HEK293 (cell line): Measurements from ENCODE around the gene COA8.

Source experiments
- CTCF ChIA-PET: fragments of 350-600 bp; formaldehyde crosslinking; extraction: SDS; loops from one replicate; lab custom pipeline; 2021; ENCODE audit warnings: antibody characterized with exemption; lab: Yijun Ruan, JAX
- POLR2A ChIA-PET: fragments of 300-600 bp; formaldehyde crosslinking; extraction: SDS; loops from one replicate; lab custom pipeline; 2020; ENCODE audit warnings: antibody characterized with exemption, inconsistent platforms; lab: Yijun Ruan, JAX
- H3K27ac ChIP-seq: fragments of 200-500 bp; sonication (Bioruptor generic); 2 replicates; pipeline ENCODE4 v1.5.1; 2014; ENCODE audit warnings: low read depth, low read length, control low read depth, inconsistent platforms; ENCODE audit errors: extremely low read depth
- H3K36me3 ChIP-seq, 2 experiments: fragments of 200-500 bp in 1 of 2; sonication (Bioruptor generic) in 1 of 2; 1 replicate in 1 of 2; 2 replicates in 1 of 2; pipeline ENCODE4 v1.5.1; 2014 to 2017; ENCODE audit warnings: inconsistent platforms in 2 of 2, low read length in 2 of 2; ENCODE audit not compliant: control insufficient read depth in 2 of 2, insufficient read depth in 1 of 2
- H3K4me1 ChIP-seq: fragments of 200-500 bp; sonication (Bioruptor generic); 2 replicates; pipeline ENCODE4 v1.5.1; 2014; ENCODE audit warnings: mild to moderate bottlenecking, low read length, inconsistent platforms; ENCODE audit not compliant: control insufficient read depth, insufficient read depth
- H3K4me3 ChIP-seq: 2 replicates; pipeline ENCODE4 v1.5.1; 2011; ENCODE audit warnings: low read depth, mild to moderate bottlenecking, control low read depth, low read length, moderate library complexity
- H3K9me3 ChIP-seq: fragments of 200-500 bp; sonication (Bioruptor generic); 2 replicates; pipeline ENCODE4 v1.5.1; 2014; ENCODE audit warnings: low read depth, low read length, inconsistent platforms; ENCODE audit not compliant: control insufficient read depth, insufficient read depth
- BCL11B ChIP-seq: fragments of 450-650 bp; formaldehyde crosslinking; IDR thresholded peaks from 2 replicates; pipeline ENCODE4 v1.5.1; 2016; ENCODE audit warnings: low read depth, missing biosample characterization, missing genetic modification characterization
- GLI2 ChIP-seq: fragments of 450-650 bp; formaldehyde crosslinking; IDR thresholded peaks from 2 replicates; pipeline ENCODE4; 2017; ENCODE audit warnings: missing biosample characterization, missing genetic modification characterization, low read depth, borderline replicate concordance
- GLI4 ChIP-seq: fragments of 450-650 bp; formaldehyde crosslinking; IDR thresholded peaks from 2 replicates; pipeline ENCODE4 v1.5.1; 2016; ENCODE audit warnings: missing biosample characterization, missing genetic modification characterization
- KLF7 ChIP-seq: fragments of 450-650 bp; formaldehyde crosslinking; IDR thresholded peaks from 2 replicates; pipeline ENCODE4 v1.5.1; 2016; ENCODE audit warnings: missing biosample characterization, missing genetic modification characterization, borderline replicate concordance
- MZF1 ChIP-seq: fragments of 450-650 bp; formaldehyde crosslinking; IDR thresholded peaks from 2 replicates; pipeline ENCODE4 v1.5.1; 2017; ENCODE audit warnings: missing biosample characterization, missing genetic modification characterization, borderline replicate concordance
- PRDM6 ChIP-seq: fragments of 450-650 bp; formaldehyde crosslinking; IDR thresholded peaks from 2 replicates; pipeline ENCODE4 v1.5.1; 2017; ENCODE audit warnings: missing biosample characterization, missing genetic modification characterization
- SCRT2 ChIP-seq: fragments of 450-650 bp; formaldehyde crosslinking; IDR thresholded peaks from 2 replicates; pipeline ENCODE4 v1.5.1; 2016; ENCODE audit warnings: missing biosample characterization, missing genetic modification characterization
- SP7 ChIP-seq: fragments of 450-650 bp; formaldehyde crosslinking; IDR thresholded peaks from 2 replicates; pipeline ENCODE4 v1.5.1; 2016; ENCODE audit warnings: missing biosample characterization, missing genetic modification characterization
- ZBTB6 ChIP-seq: fragments of 450-650 bp; formaldehyde crosslinking; IDR thresholded peaks from 2 replicates; pipeline ENCODE4 v1.5.1; 2017; ENCODE audit warnings: missing biosample characterization, missing genetic modification characterization
- ZFP69B ChIP-seq: fragments of 450-650 bp; formaldehyde crosslinking; IDR thresholded peaks from 2 replicates; pipeline ENCODE4 v1.5.1; 2016; ENCODE audit warnings: missing biosample characterization, missing genetic modification characterization
- ZIC2 ChIP-seq: fragments of 450-650 bp; formaldehyde crosslinking; IDR thresholded peaks from 2 replicates; pipeline ENCODE4 v1.5.1; 2016; ENCODE audit warnings: missing biosample characterization, missing genetic modification characterization
- ZNF132 ChIP-seq: fragments of 450-650 bp; formaldehyde crosslinking; IDR thresholded peaks from 2 replicates; pipeline ENCODE4 v1.5.1; 2017; ENCODE audit warnings: missing biosample characterization, missing genetic modification characterization, borderline replicate concordance
- ZNF157 ChIP-seq: fragments of 450-650 bp; formaldehyde crosslinking; IDR thresholded peaks from 2 replicates; pipeline ENCODE4 v1.5.1; 2016; ENCODE audit warnings: missing biosample characterization, missing genetic modification characterization
- ZNF169 ChIP-seq: fragments of 450-650 bp; formaldehyde crosslinking; IDR thresholded peaks from 2 replicates; pipeline ENCODE4 v1.5.1; 2016; ENCODE audit warnings: missing biosample characterization, missing genetic modification characterization
- ZNF174 ChIP-seq: fragments of 450-650 bp; formaldehyde crosslinking; IDR thresholded peaks from 2 replicates; pipeline ENCODE4 v1.5.0; 2017; ENCODE audit warnings: missing biosample characterization, mild to moderate bottlenecking, missing genetic modification characterization
- ZNF394 ChIP-seq: fragments of 450-650 bp; formaldehyde crosslinking; IDR thresholded peaks from 2 replicates; pipeline ENCODE4 v1.5.1; 2016; ENCODE audit warnings: missing biosample characterization, missing genetic modification characterization, mild to moderate bottlenecking, moderate library complexity, borderline replicate concordance
- ZNF423 ChIP-seq: fragments of 450-650 bp; formaldehyde crosslinking; IDR thresholded peaks from 2 replicates; pipeline ENCODE4 v1.5.1; 2016; ENCODE audit warnings: missing biosample characterization, missing genetic modification characterization
- ZNF510 ChIP-seq: fragments of 450-650 bp; formaldehyde crosslinking; IDR thresholded peaks from 2 replicates; pipeline ENCODE4 v1.5.1; 2018; ENCODE audit warnings: mild to moderate bottlenecking, missing genetic modification characterization, missing biosample characterization; ENCODE audit not compliant: insufficient replicate concordance
- ZNF558 ChIP-seq: fragments of 450-650 bp; formaldehyde crosslinking; IDR thresholded peaks from 2 replicates; pipeline ENCODE4 v1.5.1; 2016; ENCODE audit warnings: missing biosample characterization, missing genetic modification characterization
- ZNF571 ChIP-seq: fragments of 450-650 bp; formaldehyde crosslinking; IDR thresholded peaks from 2 replicates; pipeline ENCODE4 v1.5.0; 2017; ENCODE audit warnings: missing biosample characterization, missing genetic modification characterization
- ZNF600 ChIP-seq: fragments of 450-650 bp; formaldehyde crosslinking; IDR thresholded peaks from 2 replicates; pipeline ENCODE4 v1.5.1; 2016; ENCODE audit warnings: missing biosample characterization, missing genetic modification characterization
- ZNF621 ChIP-seq: fragments of 450-650 bp; formaldehyde crosslinking; IDR thresholded peaks from 2 replicates; pipeline ENCODE4 v1.5.1; 2017; ENCODE audit warnings: missing biosample characterization, missing genetic modification characterization
- ZNF639 ChIP-seq: fragments of 450-650 bp; formaldehyde crosslinking; IDR thresholded peaks from 2 replicates; pipeline ENCODE4 v1.5.1; 2016; ENCODE audit warnings: missing biosample characterization, missing genetic modification characterization
- ZNF777 ChIP-seq: fragments of 450-650 bp; formaldehyde crosslinking; IDR thresholded peaks from 2 replicates; pipeline ENCODE4 v1.5.1; 2017; ENCODE audit warnings: missing biosample characterization, missing genetic modification characterization, borderline replicate concordance
- ZNF791 ChIP-seq: fragments of 450-650 bp; formaldehyde crosslinking; IDR thresholded peaks from 2 replicates; pipeline ENCODE4 v1.5.1; 2016; ENCODE audit warnings: missing biosample characterization, missing genetic modification characterization
- ZXDB ChIP-seq: fragments of 450-650 bp; formaldehyde crosslinking; IDR thresholded peaks from 2 replicates; pipeline ENCODE4 v1.5.1; 2016; ENCODE audit warnings: missing biosample characterization, missing genetic modification characterization
- TF ChIP-seq, protein P1 (sequence below): fragments of 450-650 bp; formaldehyde crosslinking; IDR thresholded peaks from 2 replicates; pipeline ENCODE4 v1.5.1; 2016; ENCODE audit warnings: missing biosample characterization, missing genetic modification characterization, low read depth

Gene COA8

GRCh38 chr14:103517721-103518421, 44.9 kb upstream of the COA8 start (continued):
- TF ChIP-seq ZNF639 (tag by site-specific recombination) (no peak), ZFP69B (tag by site-specific recombination) (peak; percentile 99), ZNF169 (no peak), MZF1 (no peak), SP7 (tag by site-specific recombination) (no peak), ZNF174 (tag by site-specific recombination) (no peak), ZNF558 (tag by site-specific recombination) (no peak), SCRT2 (tag by site-specific recombination) (no peak)
- TF ChIP-seq, protein P1, sequence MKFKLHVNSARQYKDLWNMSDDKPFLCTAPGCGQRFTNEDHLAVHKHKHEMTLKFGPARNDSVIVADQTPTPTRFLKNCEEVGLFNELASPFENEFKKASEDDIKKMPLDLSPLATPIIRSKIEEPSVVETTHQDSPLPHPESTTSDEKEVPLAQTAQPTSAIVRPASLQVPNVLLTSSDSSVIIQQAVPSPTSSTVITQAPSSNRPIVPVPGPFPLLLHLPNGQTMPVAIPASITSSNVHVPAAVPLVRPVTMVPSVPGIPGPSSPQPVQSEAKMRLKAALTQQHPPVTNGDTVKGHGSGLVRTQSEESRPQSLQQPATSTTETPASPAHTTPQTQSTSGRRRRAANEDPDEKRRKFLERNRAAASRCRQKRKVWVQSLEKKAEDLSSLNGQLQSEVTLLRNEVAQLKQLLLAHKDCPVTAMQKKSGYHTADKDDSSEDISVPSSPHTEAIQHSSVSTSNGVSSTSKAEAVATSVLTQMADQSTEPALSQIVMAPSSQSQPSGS: no peak

- ChIA-PET POLR2A (interaction anchor here (0.7 to 2.7 kb wide), 12 partner anchors 10 to 186 kb away, joined by 3 to 24 read pairs (median 4); partner anchors contain the start of genes EIF5 and TRMT61A), CTCF (interaction anchor here (0.7 to 3.9 kb wide), 22 partner anchors 8 to 386 kb away, joined by 3 to 48 read pairs (median 4); partner anchors contain the start of gene TRMT61A)
- Histone ChIP-seq H3K27ac (peak overlapping the region; percentile 99), H3K9me3 (no peaks in the 10 kb centered on the region), H3K36me3 (peaks cover 0 to 33% of the 10 kb centered on the region in 2 experiments; a peak in 1 of 3 replicates), H3K4me1 (peaks cover 15% of the 10 kb centered on the region), H3K4me3 (no peak overlapping the region)
- TF ChIP-seq MZF1 (peak; percentile 57), ZNF157 (tag by site-specific recombination) (no peak), ZNF394 (peak; percentile 18; the same call in 1 of the 2 replicates), ZXDB (tag by site-specific recombination) (peak; percentile 4; the same call in 1 of the 2 replicates), BCL11B (tag by site-specific recombination) (no peak; the same call in 1 of the 2 replicates), ZNF510 (tag by site-specific recombination) (no peak), ZIC2 (peak; percentile 74), ZNF777 (no peak), ZNF621 (tag by site-specific recombination) (no peak), ZNF423 (tag by site-specific recombination) (peak; percentile 96), ZNF639 (tag by site-specific recombination) (peak; percentile 23; the same call in 1 of the 2 replicates), KLF7 (peak; percentile 58; the same call in 1 of the 2 replicates), GLI2 (tag by site-specific recombination) (no peak), ZNF791 (tag by site-specific recombination) (no peak), GLI4 (tag by site-specific recombination) (no peak), ZNF132 (tag by site-specific recombination) (no peak), ZNF600 (no peak), PRDM6 (tag by site-specific recombination) (no peak), ZBTB6 (peak; percentile 29; the same call in 1 of the 2 replicates), ZNF571 (no peak)
These were observed 44.2 kb upstream of the COA8 start for GRCh38 chr14:103518422-103519042.
